ENCODE data around the gene SEC14L1. TPM values are rescaled to one million over a fixed set of nuclear protein-coding genes. Genes with fewer than 3 reads are reported as not detected.
"Not testable (repeated sequence)": the region's sequence is repeated elsewhere in the genome, so short reads cannot be mapped to it uniquely, and the experiment has no call there.

Gene SEC14L1
- total RNA-seq, 2 experiments from 2014 or later, result 86.5 to 88.8 TPM

- CTCF ChIA-PET, result interaction anchor here (0.6 to 4.6 kb wide), 12 partner anchors 10 to 192 kb away, joined by 3 to 41 read pairs (median 3); no protein-coding TSS in a partner anchor
- no peak overlapping the region for H3K4me3 Mint-ChIP-seq
- peaks cover 26% of the 10 kb centered on the region for H3K4me1 Mint-ChIP-seq (ENCODE audit: low read depth)
Observed at GRCh38 chr17:77248216-77249114, 107.7 kb downstream of the SEC14L1 start.

GRCh38 chr17:77251622-77252183 lies 110.9 kb downstream of the SEC14L1 start:
- H3K36me3 Mint-ChIP-seq (ENCODE audit: low read depth), result no peaks in the 10 kb centered on the region
- no peak overlapping the region for H3K27ac Mint-ChIP-seq
- DNase-seq (no peak), ATAC-seq (no peak)
- ChIA-PET CTCF (interaction anchor here (4.6 kb wide), 1 partner anchor 164 kb away, joined by 41 read pairs; no protein-coding TSS in a partner anchor), POLR2A (no interaction called here)
- H3K9me3 Mint-ChIP-seq (ENCODE audit: insufficient read depth), result no peaks in the 10 kb centered on the region
- H3K27me3 Mint-ChIP-seq (ENCODE audit: low read depth), result peaks cover 22% of the 10 kb centered on the region
- peaks cover 8% of the 10 kb centered on the region for H3K4me1 Mint-ChIP-seq (ENCODE audit: low read depth)
- H3K4me3 Mint-ChIP-seq, result no peak overlapping the region

More at GRCh38 chr17:77248216-77249114, 107.7 kb downstream of the SEC14L1 start:
- H3K9me3 Mint-ChIP-seq (ENCODE audit: insufficient read depth), result no peaks in the 10 kb centered on the region
- POLR2A ChIA-PET, result no interaction called here
- peaks cover 22% of the 10 kb centered on the region for H3K27me3 Mint-ChIP-seq (ENCODE audit: low read depth)
- no peaks in the 10 kb centered on the region for H3K36me3 Mint-ChIP-seq (ENCODE audit: low read depth)
- H3K27ac Mint-ChIP-seq, result no peak overlapping the region
- DNase-seq (no peak), ATAC-seq (no peak)

GRCh38 chr17:77252306-77252705 lies 111.5 kb downstream of the SEC14L1 start:
- peaks cover 22% of the 10 kb centered on the region for H3K27me3 Mint-ChIP-seq (ENCODE audit: low read depth)
- H3K36me3 Mint-ChIP-seq (ENCODE audit: low read depth); H3K27ac Mint-ChIP-seq; H3K4me3 Mint-ChIP-seq; ATAC-seq; H3K4me1 Mint-ChIP-seq (ENCODE audit: low read depth); H3K9me3 Mint-ChIP-seq (ENCODE audit: insufficient read depth); POLR2A ChIA-PET; DNase-seq; CTCF ChIA-PET: not testable (repeated sequence)

GRCh38 chr17:77253611-77254051 lies 112.9 kb downstream of the SEC14L1 start:
- POLR2A ChIA-PET, result no interaction called here
- CTCF ChIA-PET, result no interaction called here
- H3K27me3 Mint-ChIP-seq (ENCODE audit: low read depth), result peaks cover 18% of the 10 kb centered on the region
- H3K4me3 Mint-ChIP-seq, result no peak overlapping the region
- DNase-seq (no peak), ATAC-seq (no peak)
- H3K36me3 Mint-ChIP-seq (ENCODE audit: low read depth), result no peaks in the 10 kb centered on the region
- no peaks in the 10 kb centered on the region for H3K9me3 Mint-ChIP-seq (ENCODE audit: insufficient read depth)
- H3K27ac Mint-ChIP-seq, result no peak overlapping the region
- no peaks in the 10 kb centered on the region for H3K4me1 Mint-ChIP-seq (ENCODE audit: low read depth)

- H3K4me3 Mint-ChIP-seq, result no peak overlapping the region
- ChIA-PET CTCF (interaction anchor here (1.0 to 1.1 kb wide), 2 partner anchors 167 to 199 kb away, joined by 3 read pairs; no protein-coding TSS in a partner anchor), POLR2A (interaction anchor here (0.7 kb wide), 1 partner anchor 223 kb away, joined by 3 read pairs; no protein-coding TSS in a partner anchor)
- peaks cover 7% of the 10 kb centered on the region for H3K27me3 Mint-ChIP-seq (ENCODE audit: low read depth)
- no peak for ATAC-seq
- no peaks in the 10 kb centered on the region for H3K4me1 Mint-ChIP-seq (ENCODE audit: low read depth)
- H3K9me3 Mint-ChIP-seq (ENCODE audit: insufficient read depth), result no peaks in the 10 kb centered on the region
- no peak overlapping the region for H3K27ac Mint-ChIP-seq
- H3K36me3 Mint-ChIP-seq (ENCODE audit: low read depth), result no peaks in the 10 kb centered on the region
- no peak for DNase-seq
Observed at GRCh38 chr17:77254951-77255825, 114.4 kb downstream of the SEC14L1 start.

- CTCF ChIA-PET, result interaction anchor here (1.0 kb wide), 1 partner anchor 168 kb away, joined by 3 read pairs; no protein-coding TSS in a partner anchor
- not testable (repeated sequence) for H3K36me3 Mint-ChIP-seq (ENCODE audit: low read depth); DNase-seq; ATAC-seq; H3K4me3 Mint-ChIP-seq; H3K4me1 Mint-ChIP-seq (ENCODE audit: low read depth); H3K9me3 Mint-ChIP-seq (ENCODE audit: insufficient read depth); H3K27ac Mint-ChIP-seq; H3K27me3 Mint-ChIP-seq (ENCODE audit: low read depth)
- POLR2A ChIA-PET, result interaction anchor here (0.7 kb wide), 1 partner anchor 182 kb away, joined by 3 read pairs; no protein-coding TSS in a partner anchor
Observed at GRCh38 chr17:77255970-77256369, 115.2 kb downstream of the SEC14L1 start.

- Mint-ChIP-seq H3K36me3 (ENCODE audit: low read depth) (no peaks in the 10 kb centered on the region), H3K27ac (no peak overlapping the region), H3K4me3 (no peak overlapping the region), H3K4me1 (ENCODE audit: low read depth) (no peaks in the 10 kb centered on the region), H3K27me3 (ENCODE audit: low read depth) (peaks cover 7% of the 10 kb centered on the region), H3K9me3 (ENCODE audit: insufficient read depth) (no peaks in the 10 kb centered on the region)
- DNase-seq (no peak), ATAC-seq (no peak)
- ChIA-PET CTCF (no interaction called here), POLR2A (interaction anchor here (0.6 to 0.7 kb wide), 2 partner anchors 125 to 183 kb away, joined by 3 to 4 read pairs; no protein-coding TSS in a partner anchor)
Observed at GRCh38 chr17:77256710-77257109, 115.9 kb downstream of the SEC14L1 start.

GRCh38 chr17:77257169-77257568 lies 116.4 kb downstream of the SEC14L1 start:
- H3K9me3 Mint-ChIP-seq (ENCODE audit: insufficient read depth), result no peaks in the 10 kb centered on the region
- no peak overlapping the region for H3K4me3 Mint-ChIP-seq
- H3K4me1 Mint-ChIP-seq (ENCODE audit: low read depth), result no peaks in the 10 kb centered on the region
- no peak for ATAC-seq
- DNase-seq, result no peak
- POLR2A ChIA-PET, result no interaction called here
- no peaks in the 10 kb centered on the region for H3K36me3 Mint-ChIP-seq (ENCODE audit: low read depth)
- peaks cover 6% of the 10 kb centered on the region for H3K27me3 Mint-ChIP-seq (ENCODE audit: low read depth)
- CTCF ChIA-PET, result no interaction called here
- H3K27ac Mint-ChIP-seq, result no peak overlapping the region

GRCh38 chr17:77257596-77258458 lies 117.1 kb downstream of the SEC14L1 start:
- CTCF ChIA-PET, result no interaction called here
- Mint-ChIP-seq H3K4me1 (ENCODE audit: low read depth) (no peaks in the 10 kb centered on the region), H3K4me3 (no peak overlapping the region), H3K27me3 (ENCODE audit: low read depth) (peaks cover 4% of the 10 kb centered on the region), H3K27ac (no peak overlapping the region), H3K36me3 (ENCODE audit: low read depth) (no peaks in the 10 kb centered on the region), H3K9me3 (ENCODE audit: insufficient read depth) (no peaks in the 10 kb centered on the region)
- POLR2A ChIA-PET, result no interaction called here
- ATAC-seq (no peak), DNase-seq (no peak)

GRCh38 chr17:77258638-77259037 lies 117.9 kb downstream of the SEC14L1 start:
- ChIA-PET CTCF (no interaction called here), POLR2A (no interaction called here)
- Mint-ChIP-seq H3K9me3 (ENCODE audit: insufficient read depth) (no peaks in the 10 kb centered on the region), H3K36me3 (ENCODE audit: low read depth) (no peaks in the 10 kb centered on the region), H3K4me1 (ENCODE audit: low read depth) (no peaks in the 10 kb centered on the region), H3K4me3 (no peak overlapping the region), H3K27me3 (ENCODE audit: low read depth) (peaks cover 4% of the 10 kb centered on the region), H3K27ac (no peak overlapping the region)
- no peak for DNase-seq
- no peak for ATAC-seq

All from activated CD8-positive, alpha-beta T cell treated with anti-CD3 and anti-CD28 coated beads, Interleukin-2, amount 10 ng/mL, durations not matched to agents 7 days and 5 days (primary cell).